Transverse colon (tissue), 4 donors: ENCODE data around the gene ACVR2B.

Source experiments
- EP300 ChIP-seq: sonication (generic); formaldehyde crosslinking; IDR thresholded peaks from one replicate; pipeline ENCODE4 v1.6.1; 2017; ENCODE audit warnings: antibody characterized with exemption, low read depth
- POLR2A ChIP-seq: fragments of 450-650 bp; IDR thresholded peaks from one replicate; pipeline ENCODE4 v1.6.1; 2016; ENCODE audit warnings: antibody characterized with exemption, mild to moderate bottlenecking, moderate library complexity
- POLR2AphosphoS5 ChIP-seq, 3 donors: sonication (generic); formaldehyde crosslinking; IDR thresholded peaks; one replicate each; pipeline ENCODE4 v1.6.1; 2016; ENCODE audit warnings: antibody characterized with exemption in 3 of 3
- TF ChIP-seq, protein P1 (sequence below), 5 experiments: fragments of 200-600 bp in 3 of 5; fragments of 450-650 bp in 2 of 5; sonication (generic) in 3 of 5; IDR thresholded peaks; 1 replicate in 2 of 5; 2 replicates in 3 of 5; pipeline ENCODE4 v1.5.1; 2016 to 2017; ENCODE audit warnings: antibody characterized with exemption in 5 of 5, inconsistent platforms in 3 of 5, mild to moderate bottlenecking in 2 of 5, moderate library complexity in 1 of 5

- TF ChIP-seq, protein P1, sequence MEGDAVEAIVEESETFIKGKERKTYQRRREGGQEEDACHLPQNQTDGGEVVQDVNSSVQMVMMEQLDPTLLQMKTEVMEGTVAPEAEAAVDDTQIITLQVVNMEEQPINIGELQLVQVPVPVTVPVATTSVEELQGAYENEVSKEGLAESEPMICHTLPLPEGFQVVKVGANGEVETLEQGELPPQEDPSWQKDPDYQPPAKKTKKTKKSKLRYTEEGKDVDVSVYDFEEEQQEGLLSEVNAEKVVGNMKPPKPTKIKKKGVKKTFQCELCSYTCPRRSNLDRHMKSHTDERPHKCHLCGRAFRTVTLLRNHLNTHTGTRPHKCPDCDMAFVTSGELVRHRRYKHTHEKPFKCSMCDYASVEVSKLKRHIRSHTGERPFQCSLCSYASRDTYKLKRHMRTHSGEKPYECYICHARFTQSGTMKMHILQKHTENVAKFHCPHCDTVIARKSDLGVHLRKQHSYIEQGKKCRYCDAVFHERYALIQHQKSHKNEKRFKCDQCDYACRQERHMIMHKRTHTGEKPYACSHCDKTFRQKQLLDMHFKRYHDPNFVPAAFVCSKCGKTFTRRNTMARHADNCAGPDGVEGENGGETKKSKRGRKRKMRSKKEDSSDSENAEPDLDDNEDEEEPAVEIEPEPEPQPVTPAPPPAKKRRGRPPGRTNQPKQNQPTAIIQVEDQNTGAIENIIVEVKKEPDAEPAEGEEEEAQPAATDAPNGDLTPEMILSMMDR (IDR thresholded peaks at IDR 0.05): no peak
- TF ChIP-seq POLR2A (no peak), POLR2AphosphoS5 (IDR thresholded peaks at IDR 0.05) (no peak), EP300 (no peak)
Measured at GRCh38 chr3:38450853-38451252, 2.8 kb upstream of the ACVR2B start.
